ENCODE measurements around the gene CELF3. TPM values are rescaled to one million over a fixed set of nuclear protein-coding genes. Genes with fewer than 3 reads are reported as not detected.

Gene CELF3
- total RNA-seq, 1 donor from 2014 or later, result 0.25 TPM

GRCh38 chr1:151715726-151716404 is 738 bp downstream of the CELF3 start:
- Histone ChIP-seq H3K4me1 (peaks cover 26% of the 10 kb centered on the region), H3K4me3 (no peak overlapping the region), H3K36me3 (no peaks in the 10 kb centered on the region), H3K27ac (no peak overlapping the region), H3K9me3 (no peaks in the 10 kb centered on the region), H3K27me3 (no peaks in the 10 kb centered on the region)
- DNase-seq (ENCODE audit: extremely low spot score in 2 of 2), result no peak
- no peak for TF ChIP-seq CTCF (IDR thresholded peaks at IDR 0.05)
- no peak for TF ChIP-seq POLR2A (IDR thresholded peaks at IDR 0.05)
- no peak for TF ChIP-seq POLR2AphosphoS5 (IDR thresholded peaks at IDR 0.05; ENCODE audit: insufficient read depth in 1 of 2, low read depth in 1 of 2)
- intact Hi-C loops (cut with DNase I), result no loop called here

- TF ChIP-seq CTCF (IDR thresholded peaks at IDR 0.05), result no peak
- TF ChIP-seq POLR2A (IDR thresholded peaks at IDR 0.05), result no peak
- TF ChIP-seq POLR2AphosphoS5 (IDR thresholded peaks at IDR 0.05; ENCODE audit: insufficient read depth in 1 of 2, low read depth in 1 of 2), result no peak
- no peak for DNase-seq (ENCODE audit: extremely low spot score in 2 of 2)
- intact Hi-C loops (cut with DNase I), result no loop called here
- H3K27me3 ChIP-seq, result no peaks in the 10 kb centered on the region
- H3K27ac ChIP-seq, result no peak overlapping the region
- H3K4me3 ChIP-seq, result no peak overlapping the region
- no peaks in the 10 kb centered on the region for H3K9me3 ChIP-seq
- peaks cover 18% of the 10 kb centered on the region for H3K4me1 ChIP-seq
- H3K36me3 ChIP-seq, result no peaks in the 10 kb centered on the region
These were observed 1.5 kb downstream of the CELF3 start for GRCh38 chr1:151714820-151715725.

- Histone ChIP-seq H3K36me3 (no peaks in the 10 kb centered on the region), H3K4me3 (no peak overlapping the region), H3K27ac (no peak overlapping the region), H3K9me3 (no peaks in the 10 kb centered on the region), H3K27me3 (no peaks in the 10 kb centered on the region), H3K4me1 (peaks cover 17% of the 10 kb centered on the region)
- intact Hi-C loops (cut with DNase I), result no loop called here
- TF ChIP-seq POLR2A (IDR thresholded peaks at IDR 0.05), result no peak
- no peak for TF ChIP-seq CTCF (IDR thresholded peaks at IDR 0.05)
- no peak for TF ChIP-seq POLR2AphosphoS5 (IDR thresholded peaks at IDR 0.05; ENCODE audit: insufficient read depth in 1 of 2, low read depth in 1 of 2)
- no peak for DNase-seq (ENCODE audit: extremely low spot score in 2 of 2)
These were observed 2.7 kb downstream of the CELF3 start for GRCh38 chr1:151713874-151714273.

- no peaks in the 10 kb centered on the region for H3K27me3 ChIP-seq
- DNase-seq (ENCODE audit: extremely low spot score in 2 of 2), result no peak
- intact Hi-C loops (cut with DNase I), result no loop called here
- TF ChIP-seq POLR2A (IDR thresholded peaks at IDR 0.05), result no peak
- no peak for TF ChIP-seq CTCF (IDR thresholded peaks at IDR 0.05)
- TF ChIP-seq POLR2AphosphoS5 (IDR thresholded peaks at IDR 0.05; ENCODE audit: insufficient read depth in 1 of 2, low read depth in 1 of 2), result no peak
- no peaks in the 10 kb centered on the region for H3K9me3 ChIP-seq
- no peak overlapping the region for H3K27ac ChIP-seq
- no peak overlapping the region for H3K4me3 ChIP-seq
- H3K36me3 ChIP-seq, result no peaks in the 10 kb centered on the region
- peaks cover 17% of the 10 kb centered on the region for H3K4me1 ChIP-seq
These were observed 3.6 kb downstream of the CELF3 start for GRCh38 chr1:151713044-151713443.

- TF ChIP-seq POLR2A (IDR thresholded peaks at IDR 0.05), result no peak
- no peak for TF ChIP-seq CTCF (IDR thresholded peaks at IDR 0.05)
- TF ChIP-seq POLR2AphosphoS5 (IDR thresholded peaks at IDR 0.05; ENCODE audit: insufficient read depth in 1 of 2, low read depth in 1 of 2), result no peak
- H3K4me1 ChIP-seq, result peaks cover 8% of the 10 kb centered on the region
- no peaks in the 10 kb centered on the region for H3K36me3 ChIP-seq
- H3K27ac ChIP-seq, result no peak overlapping the region
- intact Hi-C loops (cut with DNase I), result no loop called here
- H3K27me3 ChIP-seq, result no peaks in the 10 kb centered on the region
- DNase-seq (ENCODE audit: extremely low spot score in 2 of 2), result no peak
- no peaks in the 10 kb centered on the region for H3K9me3 ChIP-seq
- H3K4me3 ChIP-seq, result no peak overlapping the region
These were observed 4.7 kb downstream of the CELF3 start for GRCh38 chr1:151711951-151712350.

All from vagina (tissue), 2 donors.